COLO668 (cell line): ENCODE data around the gene GDPD5.

Experiments
- DNase-seq: peaks from one replicate; lab custom pipeline; 2025; ENCODE audit not compliant: unreplicated experiment; lab: John Stamatoyannopoulos, UW

Gene GDPD5

GRCh38 chr11:75403037-75403436, 122.7 kb downstream of the GDPD5 start:
- no peak for DNase-seq

- no peak for DNase-seq
These were observed 123.6 kb downstream of the GDPD5 start for GRCh38 chr11:75402002-75402773.

GRCh38 chr11:75400146-75400865, 125.4 kb downstream of the GDPD5 start:
- no peak for DNase-seq

- DNase-seq: peak; percentile 90
These were observed 126.2 kb downstream of the GDPD5 start, which contains the start of gene RPS3 for GRCh38 chr11:75399344-75400145. Gene RPS3 (plus strand): TSS chr11:75399518. CDS start chr11:75399548, 30 bp downstream.

GRCh38 chr11:75398906-75399305, 126.8 kb downstream of the GDPD5 start:
- no peak for DNase-seq

GRCh38 chr11:75394085-75394840, 131.5 kb downstream of the GDPD5 start:
- no peak for DNase-seq

- no peak for DNase-seq
These were observed 135.8 kb downstream of the GDPD5 start for GRCh38 chr11:75389925-75390324.

GRCh38 chr11:75389276-75389605, 136.5 kb downstream of the GDPD5 start:
- no peak for DNase-seq

GRCh38 chr11:75388386-75389275, 137.1 kb downstream of the GDPD5 start:
- DNase-seq: peak; percentile 83

- DNase-seq: no peak
These were observed 137.9 kb downstream of the GDPD5 start for GRCh38 chr11:75387736-75388294.

- no peak for DNase-seq
These were observed 138.7 kb downstream of the GDPD5 start for GRCh38 chr11:75386942-75387630.
